PC-9 (cell line): Measurements from ENCODE around the gene POLD3. TPM values are rescaled to one million over a fixed set of nuclear protein-coding genes. Genes with fewer than 3 reads are reported as not detected.

Experiments
- BruUV-seq: library from RNA; stranded (reverse); fragments of 400-500 nt; replicated peaks from 2 replicates; lab custom pipeline; 2021; lab: Mats Ljungman, UMichigan
- CTCF ChIA-PET: fragments of 300-600 bp; sonication (Branson Sonifier 250); formaldehyde crosslinking; loops from one replicate; lab custom pipeline; 2022; ENCODE audit warnings: antibody characterized with exemption; lab: Charles Lee
- POLR2A ChIA-PET: fragments of 300-600 bp; sonication (Branson Sonifier 250); formaldehyde crosslinking; loops from one replicate; lab custom pipeline; 2022; ENCODE audit warnings: antibody characterized with exemption; ENCODE audit not compliant: unreplicated experiment; lab: Charles Lee
- DNase-seq, 2 experiments: peaks; one replicate each; pipeline versions ENCODE4 v3.0.0 to v3.0.0-alpha.2; 2015 to 2022; ENCODE audit warnings: mixed read lengths in 1 of 2
- H2AFZ ChIP-seq: fragments of 200-600 bp; sonication (generic); 2 replicates; pipeline ENCODE4 v1.8.1; 2017; ENCODE audit warnings: antibody characterized with exemption
- H3F3A ChIP-seq: fragments of 200-600 bp; sonication (generic); 2 replicates; pipeline ENCODE4 v1.8.1; 2017; ENCODE audit warnings: antibody characterized with exemption, mild to moderate bottlenecking, low read depth; ENCODE audit not compliant: insufficient read depth
- H3K27ac ChIP-seq: fragments of 200-600 bp; sonication (generic); 2 replicates; pipeline ENCODE4 v1.6.1; 2016; ENCODE audit warnings: mixed run types
- H3K27me3 ChIP-seq: fragments of 200-600 bp; sonication (generic); 2 replicates; pipeline ENCODE4 v1.6.1; 2016; ENCODE audit warnings: low read depth, mixed run types; ENCODE audit not compliant: insufficient read depth
- H3K36me3 ChIP-seq: fragments of 200-600 bp; sonication (generic); 2 replicates; pipeline ENCODE4 v1.6.1; 2016; ENCODE audit warnings: low read depth, mixed run types
- H3K4me1 ChIP-seq: fragments of 200-600 bp; sonication (generic); replicated peaks from 2 replicates; pipeline ENCODE4 v1.6.1; 2016; ENCODE audit warnings: mixed run types; ENCODE audit not compliant: insufficient read depth
- H3K4me2 ChIP-seq: fragments of 200-600 bp; sonication (generic); 2 replicates; pipeline ENCODE4 v1.6.1; 2017; ENCODE audit warnings: mixed run types
- H3K4me3 ChIP-seq: fragments of 200-600 bp; sonication (generic); 2 replicates; pipeline ENCODE4 v1.6.1; 2016; ENCODE audit warnings: mixed run types
- H3K79me2 ChIP-seq: fragments of 200-600 bp; sonication (generic); 2 replicates; pipeline ENCODE4 v1.6.1; 2017; ENCODE audit warnings: low read depth, mixed run types
- H3K9me2 ChIP-seq: fragments of 200-600 bp; sonication (generic); 2 replicates; pipeline ENCODE4 v1.8.1; 2017; ENCODE audit warnings: mild to moderate bottlenecking; ENCODE audit not compliant: insufficient read depth
- H3K9me3 ChIP-seq: fragments of 200-600 bp; sonication (generic); 2 replicates; pipeline ENCODE4 v1.8.1; 2016; ENCODE audit warnings: low read depth; ENCODE audit not compliant: insufficient read depth
- H4K20me1 ChIP-seq: fragments of 200-600 bp; sonication (generic); 2 replicates; pipeline ENCODE4 v1.8.1; 2017; ENCODE audit not compliant: insufficient read depth
- CTCF ChIP-seq: fragments of 200-600 bp; sonication (generic); conservative IDR thresholded peaks from 2 replicates; pipeline ENCODE4 v1.6.1; 2017; ENCODE audit warnings: mixed run types, antibody characterized with exemption, mild to moderate bottlenecking, moderate library complexity
- EZH2 ChIP-seq: fragments of 200-600 bp; sonication (generic); IDR thresholded peaks from 2 replicates; pipeline ENCODE4 v1.8.0; 2017; ENCODE audit warnings: antibody characterized with exemption, low read depth
- intact Hi-C: fragments of 100-400 bp; cut with micrococcal nuclease; formaldehyde crosslinking; loops from one replicate; pipeline ENCODE4 v1.10.0; 2022; ENCODE audit not compliant: unreplicated experiment
- total RNA-seq: library from RNA; stranded (reverse); gene quantifications from 2 replicates; pipeline ENCODE4 v1.2.3, GENCODE V29; 2021

The POLD3 gene
- total RNA-seq, 1 experiment from 2014 or later = 44.1 TPM

- no peaks in the 10 kb centered on the region for H3K9me3 ChIP-seq
- BruUV-seq = no TSS peak
These were observed 16.0 kb downstream of the POLD3 start for GRCh38 chr11:74608431-74608830.

GRCh38 chr11:74611369-74611861, 19.0 kb downstream of the POLD3 start:
- H4K20me1 ChIP-seq = peaks cover 8% of the 10 kb centered on the region; the same call in 1 of the 2 replicates
- H3K79me2 ChIP-seq = no peaks in the 10 kb centered on the region
- TF ChIP-seq EZH2 (no peak), CTCF (peak; percentile 69)
- peak in 1 of 2 experiments; percentile 75 for DNase-seq
- H3K4me3 ChIP-seq = no peak overlapping the region
- no peak overlapping the region for H3K4me2 ChIP-seq
- H2AFZ ChIP-seq = no peak overlapping the region
- BruUV-seq = no TSS peak
- POLR2A ChIA-PET = interaction anchor here (0.7 kb wide), 1 partner anchor 128 kb away, joined by 5 read pairs; no protein-coding TSS in a partner anchor
- H3K9me3 ChIP-seq = no peaks in the 10 kb centered on the region
- H3K27me3 ChIP-seq = no peaks in the 10 kb centered on the region
- peaks cover 7% of the 10 kb centered on the region; the same call in 1 of the 2 replicates for H3K4me1 ChIP-seq
- CTCF ChIA-PET = interaction anchor here (1.0 to 1.2 kb wide), 3 partner anchors 19 to 128 kb away, joined by 3 to 4 read pairs (median 3); partner anchors contain the start of gene POLD3
- intact Hi-C loops = loop anchor here (1.0 kb wide), 1 partner anchor 115 kb away; no protein-coding TSS in a partner anchor
- H3K36me3 ChIP-seq = peaks cover 42% of the 10 kb centered on the region
- no peaks in the 10 kb centered on the region for H3K9me2 ChIP-seq
- peaks cover 7% of the 10 kb centered on the region; the same call in 1 of the 2 replicates for H3F3A ChIP-seq
- H3K27ac ChIP-seq = peak overlapping the region; percentile 38

More at GRCh38 chr11:74608431-74608830, 16.0 kb downstream of the POLD3 start:
- Histone ChIP-seq H3K4me2 (no peak overlapping the region), H3F3A (peaks cover 7% of the 10 kb centered on the region; the same call in 1 of the 2 replicates), H3K4me3 (no peak overlapping the region), H3K36me3 (peaks cover 36% of the 10 kb centered on the region; the same call in 1 of the 2 replicates), H3K79me2 (no peaks in the 10 kb centered on the region), H3K27me3 (no peaks in the 10 kb centered on the region), H3K27ac (no peak overlapping the region), H3K9me2 (no peaks in the 10 kb centered on the region), H2AFZ (no peak overlapping the region), H3K4me1 (peaks cover 7% of the 10 kb centered on the region; the same call in 1 of the 2 replicates), H4K20me1 (peaks cover 8% of the 10 kb centered on the region; the same call in 1 of the 2 replicates)
- DNase-seq = no peak
- TF ChIP-seq EZH2 = no peak
- TF ChIP-seq CTCF = no peak
- POLR2A ChIA-PET = no interaction called here
- CTCF ChIA-PET = no interaction called here
- intact Hi-C loops = no loop called here

GRCh38 chr11:74612877-74613276, 20.5 kb downstream of the POLD3 start:
- intact Hi-C loops = no loop called here
- no TSS peak for BruUV-seq
- Histone ChIP-seq H3K4me2 (no peak overlapping the region), H3K36me3 (peaks cover 50% of the 10 kb centered on the region), H3F3A (peaks cover 7% of the 10 kb centered on the region; the same call in 1 of the 2 replicates), H4K20me1 (peaks cover 8% of the 10 kb centered on the region; the same call in 1 of the 2 replicates), H3K79me2 (no peaks in the 10 kb centered on the region), H2AFZ (no peak overlapping the region), H3K4me1 (peaks cover 7% of the 10 kb centered on the region; the same call in 1 of the 2 replicates), H3K27me3 (no peaks in the 10 kb centered on the region), H3K9me3 (no peaks in the 10 kb centered on the region), H3K9me2 (no peaks in the 10 kb centered on the region), H3K27ac (no peak overlapping the region), H3K4me3 (no peak overlapping the region)
- DNase-seq = no peak
- CTCF ChIA-PET = no interaction called here
- POLR2A ChIA-PET = no interaction called here
- TF ChIP-seq EZH2 (no peak), CTCF (no peak)
